Small intestine (tissue), 7 donors: Measurements from ENCODE around the gene ARHGAP28. TPM values are rescaled to one million over a fixed set of nuclear protein-coding genes. Genes with fewer than 3 reads are reported as not detected.

Experiments
- DNase-seq, 2 donors: peaks; one replicate each; pipeline versions ENCODE4 v3.0.0 to v3.0.0-alpha.2; 2013
- FAIRE-seq: peaks from 2 replicates; lab custom pipeline; 2012; peaks lifted over from hg19 to GRCh38; lab: Jason Lieb, UNC
- H3K27ac ChIP-seq, 3 donors: one replicate each; pipeline ENCODE4 v1.5.1; 2013; ENCODE audit warnings: low read length in 2 of 3, mild to moderate bottlenecking in 2 of 3, control low read depth in 1 of 3, inconsistent platforms in 1 of 3, low read depth in 1 of 3, moderate library complexity in 1 of 3
- H3K27me3 ChIP-seq, 3 donors: one replicate each; pipeline ENCODE4 v1.6.1; 2013; ENCODE audit warnings: low read length in 3 of 3, inconsistent platforms in 1 of 3; ENCODE audit not compliant: control insufficient read depth in 3 of 3, insufficient read depth in 3 of 3
- H3K36me3 ChIP-seq, 3 donors: one replicate each; pipeline ENCODE4 v1.6.1; 2013; ENCODE audit warnings: low read length in 3 of 3, inconsistent platforms in 1 of 3, low read depth in 1 of 3, mild to moderate bottlenecking in 1 of 3, moderate library complexity in 1 of 3; ENCODE audit not compliant: control insufficient read depth in 3 of 3, insufficient read depth in 2 of 3
- H3K4me1 ChIP-seq, 3 donors: one replicate each; pipeline ENCODE4 v1.6.1; 2013; ENCODE audit warnings: low read length in 2 of 3, inconsistent platforms in 1 of 3, low read depth in 1 of 3, mild to moderate bottlenecking in 1 of 3, moderate library complexity in 1 of 3; ENCODE audit not compliant: control insufficient read depth in 3 of 3, insufficient read depth in 2 of 3
- H3K4me3 ChIP-seq, 3 donors: one replicate each; pipeline ENCODE4 v1.5.1; 2013; ENCODE audit warnings: low read length in 3 of 3, control low read depth in 1 of 3, inconsistent platforms in 1 of 3, low read depth in 1 of 3, mild to moderate bottlenecking in 1 of 3, moderate library complexity in 1 of 3
- H3K9me3 ChIP-seq, 2 donors: one replicate each; pipeline ENCODE4 v1.6.1; 2013; ENCODE audit warnings: low read depth in 1 of 2, low read length in 1 of 2; ENCODE audit not compliant: control insufficient read depth in 2 of 2, insufficient read depth in 1 of 2
- WGBS, 3 donors: extraction: QIAGEN DNeasy Blood & Tissue Kit; methylation state at CpG; one replicate each; pipeline ENCODE4 v1.1.7; 2013; 5-methylcytosine and 5-hydroxymethylcytosine counted together
- polyA plus RNA-seq, 4 donors: library from polyadenylated mRNA; stranded (reverse) in 3 of 4; unstranded in 1 of 4; fragments of 200-250 nt in 3 of 4; fragments of 120-200 nt in 1 of 4; gene quantifications; one replicate each; pipeline versions ENCODE4 v1.2.1 to v1.2.3, GENCODE V29; 2013
- donor health status: healthy with polysubstance abuse.
- donor health status: control.
- donor health status: control.
- donor health status: Bipolar disorder and iron deficiency.
- donor health status: healthy.

The ARHGAP28 gene
- polyA plus RNA-seq, 4 donors: 1.2 to 10.8 (median 2.4) TPM

GRCh38 chr18:6728331-6728730 is 1.2 kb upstream of the ARHGAP28 start:
- WGBS, 3 donors: 53 to 61% (median 58%) methylated on average over 8 of the region's 8 CpGs
- FAIRE-seq (no peak), DNase-seq (no peak)
- no peaks in the 10 kb centered on the region for H3K9me3 ChIP-seq
- peak overlapping the region in 1 of 3 donors; percentile 62 for H3K4me3 ChIP-seq
- H3K27me3 ChIP-seq: no peaks in the 10 kb centered on the region
- H3K36me3 ChIP-seq: no peaks in the 10 kb centered on the region
- peak overlapping the region in 1 of 3 donors; percentile 66 for H3K27ac ChIP-seq
- H3K4me1 ChIP-seq: peaks cover 0 to 10% (median 6%) of the 10 kb centered on the region in 3 donors

- Histone ChIP-seq H3K9me3 (no peaks in the 10 kb centered on the region), H3K36me3 (no peaks in the 10 kb centered on the region), H3K4me1 (peaks cover 0 to 10% (median 6%) of the 10 kb centered on the region in 3 donors), H3K4me3 (peak overlapping the region in 2 of 3 donors; percentile 62 to 74), H3K27ac (peak overlapping the region in 2 of 3 donors; percentile 66 to 75), H3K27me3 (no peaks in the 10 kb centered on the region)
- FAIRE-seq (no peak), DNase-seq (no peak)
- WGBS, 3 donors: 12 to 23% (median 18%) methylated on average over 5 of the region's 5 CpGs
These were observed 688 bp upstream of the ARHGAP28 start for GRCh38 chr18:6728809-6729246.

DNA sequence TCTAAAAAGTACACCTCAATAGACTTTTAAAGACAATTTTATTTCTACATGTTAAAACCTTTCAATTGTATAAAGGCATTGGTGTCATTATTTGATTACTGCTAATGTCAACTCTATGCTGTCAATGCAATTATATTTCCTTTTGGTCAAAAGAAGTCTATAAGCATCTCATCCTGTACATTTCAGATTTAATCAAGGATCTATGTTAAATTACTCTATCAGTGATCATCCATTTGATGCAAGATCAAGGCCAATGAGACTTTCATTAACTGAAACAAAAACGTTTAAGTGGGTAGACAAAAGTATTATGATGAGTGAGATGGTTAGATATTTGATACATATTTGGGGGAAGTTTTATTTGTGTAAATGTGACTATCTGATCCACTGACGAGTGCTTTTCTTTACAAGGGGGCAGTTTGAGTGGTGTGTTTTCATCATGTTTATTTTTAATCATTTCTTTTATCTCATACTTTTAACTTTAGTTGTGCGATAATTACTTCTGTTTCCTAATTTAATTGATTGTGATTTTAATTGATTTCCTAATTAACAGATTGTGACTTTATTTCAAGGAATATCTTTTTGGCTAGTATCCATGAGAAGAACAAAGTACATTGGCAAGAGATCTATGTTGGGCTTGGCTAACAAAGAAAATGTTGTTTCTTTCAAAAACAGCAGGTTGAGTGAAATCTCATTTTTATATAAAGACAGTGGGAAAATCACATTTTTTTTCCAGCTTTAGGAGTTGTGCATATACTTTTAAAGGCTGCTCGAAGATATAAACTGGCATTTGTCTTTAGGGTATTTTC is 1.1 kb downstream of the ARHGAP28 start:
- FAIRE-seq: no peak
- peak overlapping the region in 2 of 3 donors; percentile 62 to 74 for H3K4me3 ChIP-seq
- H3K27ac ChIP-seq: peak overlapping the region in 1 of 3 donors; percentile 66

DNA sequence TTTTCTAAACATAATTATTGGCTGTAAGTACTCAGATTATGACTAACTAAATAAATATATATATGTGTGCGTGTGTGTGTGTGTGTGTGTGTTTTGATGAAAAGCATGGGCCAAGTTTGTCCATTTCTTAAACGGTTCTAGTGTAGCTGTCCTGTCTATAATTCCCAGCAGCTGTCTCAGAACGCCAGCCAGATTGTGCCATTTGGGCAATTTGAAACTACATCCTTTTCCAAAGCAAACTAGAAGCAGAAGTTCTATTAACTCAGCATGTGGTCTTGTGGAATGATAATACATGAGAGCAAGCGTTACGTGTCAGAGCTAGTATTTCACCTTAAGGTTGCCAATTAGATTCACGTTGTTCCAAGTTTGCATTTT is 1.7 kb downstream of the ARHGAP28 start:
- FAIRE-seq (no peak), DNase-seq (no peak)
- Histone ChIP-seq H3K27ac (peak overlapping the region in 1 of 3 donors; percentile 65), H3K36me3 (no peaks in the 10 kb centered on the region), H3K4me1 (peaks cover 0 to 10% (median 6%) of the 10 kb centered on the region in 3 donors), H3K9me3 (no peaks in the 10 kb centered on the region), H3K4me3 (peak overlapping the region in 2 of 3 donors; percentile 3 to 4), H3K27me3 (no peaks in the 10 kb centered on the region)
- 16 to 39% (median 35%) methylated on average over 6 of the region's 6 CpGs for WGBS, 3 donors

More for the DNA sequence above, 1.1 kb downstream of the ARHGAP28 start:
- WGBS, 3 donors: 8 to 32% (median 19%) methylated on average over 4 of the region's 4 CpGs
- Histone ChIP-seq H3K27me3 (no peaks in the 10 kb centered on the region), H3K36me3 (no peaks in the 10 kb centered on the region), H3K9me3 (no peaks in the 10 kb centered on the region), H3K4me1 (peaks cover 0 to 10% (median 6%) of the 10 kb centered on the region in 3 donors)
- DNase-seq: no peak

GRCh38 chr18:6732952-6733351 is 3.4 kb downstream of the ARHGAP28 start:
- Histone ChIP-seq H3K27ac (no peak overlapping the region), H3K4me1 (peaks cover 0 to 10% (median 6%) of the 10 kb centered on the region in 3 donors), H3K9me3 (no peaks in the 10 kb centered on the region), H3K27me3 (no peaks in the 10 kb centered on the region), H3K36me3 (no peaks in the 10 kb centered on the region), H3K4me3 (no peak overlapping the region)
- DNase-seq (no peak), FAIRE-seq (no peak)
- WGBS, 3 donors: 86 to 94% (median 90%) methylated on average over 2 of the region's 2 CpGs

DNA sequence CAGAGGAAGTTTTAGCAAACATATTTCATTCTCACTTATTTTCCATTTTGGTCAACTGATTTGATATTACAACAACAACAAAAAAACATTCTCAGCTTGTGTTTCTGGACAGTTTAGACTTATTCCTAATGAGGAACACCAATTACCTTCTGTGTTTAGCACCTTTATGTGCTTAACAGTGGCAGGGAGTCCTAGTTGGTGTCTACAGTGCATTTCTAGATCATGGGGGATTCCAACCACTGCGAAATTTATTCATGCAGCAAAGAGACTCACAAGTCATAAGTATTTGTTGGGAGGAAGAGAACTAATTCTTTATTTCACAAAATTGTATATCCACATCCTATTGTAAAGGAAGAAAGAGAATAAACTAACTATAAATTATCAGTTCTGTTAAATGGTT is 4.2 kb downstream of the ARHGAP28 start:
- no peaks in the 10 kb centered on the region for H3K36me3 ChIP-seq
- H3K4me3 ChIP-seq: no peak overlapping the region
- peaks cover 0 to 7% (median 6%) of the 10 kb centered on the region in 3 donors for H3K4me1 ChIP-seq
- WGBS, 3 donors: 82 to 90% (median 83%) methylated on average over 1 of the region's 1 CpG
- no peak overlapping the region for H3K27ac ChIP-seq
- H3K9me3 ChIP-seq: no peaks in the 10 kb centered on the region
- FAIRE-seq (no peak), DNase-seq (no peak)
- H3K27me3 ChIP-seq: no peaks in the 10 kb centered on the region

DNA sequence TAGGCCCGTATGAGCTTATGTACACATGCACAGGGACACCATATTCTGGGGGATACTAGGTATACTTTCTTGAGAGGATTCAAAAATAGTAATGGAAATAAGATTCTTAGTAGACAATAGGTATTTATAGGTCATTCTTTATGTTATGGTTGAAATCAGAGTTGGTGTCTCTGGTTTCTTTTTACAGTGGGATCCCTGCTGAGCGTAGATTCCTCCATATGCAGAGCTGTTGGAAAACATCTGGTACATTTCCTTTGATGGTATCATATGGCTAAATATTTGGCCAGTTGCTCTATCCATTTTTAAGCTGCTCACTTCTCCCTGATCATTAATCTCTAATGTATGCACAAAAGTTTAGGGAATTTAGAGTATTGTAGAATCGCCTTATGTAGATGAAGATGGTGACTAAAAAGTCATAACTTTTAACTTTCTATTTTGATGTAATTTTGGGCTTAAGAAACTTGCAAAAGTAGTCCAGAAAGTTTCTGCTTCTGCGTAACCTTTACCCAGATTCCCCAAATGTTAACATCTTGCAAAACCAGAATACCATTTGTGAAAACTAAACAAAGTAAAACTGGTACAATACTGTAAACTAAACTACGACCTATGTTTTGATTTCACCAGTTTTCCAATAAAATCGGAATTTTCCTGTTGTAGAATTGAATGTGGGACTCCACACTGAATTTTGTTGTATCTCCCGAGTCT is 5.4 kb downstream of the ARHGAP28 start:
- Histone ChIP-seq H3K36me3 (no peaks in the 10 kb centered on the region), H3K27me3 (no peaks in the 10 kb centered on the region), H3K9me3 (no peaks in the 10 kb centered on the region), H3K4me1 (peaks cover 0 to 7% (median 6%) of the 10 kb centered on the region in 3 donors), H3K27ac (no peak overlapping the region), H3K4me3 (no peak overlapping the region)
- WGBS, 3 donors: 79 to 88% (median 81%) methylated on average over 7 of the region's 7 CpGs
- FAIRE-seq (no peak), DNase-seq (no peak)

DNA sequence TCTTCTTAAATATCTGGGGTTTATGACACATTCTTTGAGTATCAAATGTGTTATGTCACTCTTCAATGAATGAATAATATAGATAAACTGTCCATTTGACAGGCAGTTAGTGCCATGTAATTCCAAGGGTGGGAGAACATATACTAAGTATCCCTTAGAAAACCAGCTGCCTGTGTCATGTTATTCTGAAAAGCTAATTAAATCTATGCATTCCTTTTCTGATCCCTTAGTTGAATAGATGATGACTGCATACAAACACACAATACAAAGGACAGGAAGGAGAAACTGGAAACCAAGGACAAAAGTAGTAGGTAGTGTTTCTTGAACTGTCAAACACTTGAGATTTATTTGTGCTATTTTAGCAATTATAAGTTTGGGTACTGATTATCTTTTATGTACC is 8.3 kb downstream of the ARHGAP28 start:
- Histone ChIP-seq H3K36me3 (no peaks in the 10 kb centered on the region), H3K9me3 (no peaks in the 10 kb centered on the region), H3K27ac (no peak overlapping the region), H3K27me3 (no peaks in the 10 kb centered on the region), H3K4me3 (no peak overlapping the region), H3K4me1 (no peaks in the 10 kb centered on the region)
- FAIRE-seq: no peak
- no peak for DNase-seq
